Liver (tissue), 3 donors: ENCODE results near the gene AKT3.
A peak's percentile ranks its signal among the peaks of the same experiment; 100 is the strongest.

ENCODE experiments used
- CTCF ChIP-seq: fragments of 150-350 bp; IDR thresholded peaks from 2 replicates; pipeline ENCODE4 v1.5.1; 2017; ENCODE audit warnings: improper control_type of control experiment, low read depth, low read length; ENCODE audit not compliant: missing input control
- EGR1 ChIP-seq, 2 donors: IDR thresholded peaks; 2 replicates each; pipeline ENCODE4 v1.6.1; 2016 to 2018; ENCODE audit warnings: antibody characterized with exemption in 2 of 2, low read depth in 2 of 2
- FOXA1 ChIP-seq: IDR thresholded peaks from 2 replicates; pipeline ENCODE4 v1.6.1; 2016; ENCODE audit warnings: antibody characterized with exemption
- GABPA ChIP-seq, 2 donors: IDR thresholded peaks in 1 of 2; conservative IDR thresholded peaks in 1 of 2; 2 replicates each; pipeline ENCODE4 v1.6.1; 2016; ENCODE audit warnings: antibody characterized with exemption in 2 of 2, mild to moderate bottlenecking in 1 of 2, moderate library complexity in 1 of 2
- RAD21 ChIP-seq, 2 donors: IDR thresholded peaks; 2 replicates each; pipeline ENCODE4 v1.6.1; 2016; ENCODE audit warnings: antibody characterized with exemption in 2 of 2, mild to moderate bottlenecking in 2 of 2
- TAF1 ChIP-seq: conservative IDR thresholded peaks from 2 replicates; pipeline ENCODE4 v1.6.1; 2016; ENCODE audit warnings: antibody characterized with exemption, mild to moderate bottlenecking
- YY1 ChIP-seq: IDR thresholded peaks from 2 replicates; pipeline ENCODE4 v1.6.1; 2016; ENCODE audit warnings: antibody characterized with exemption, mild to moderate bottlenecking
- donor health status: healthy.
- donor health status: healthy.

GRCh38 chr1:243461700-243462099, 388.3 kb downstream of the AKT3 start:
- no peak for TF ChIP-seq CTCF
- TF ChIP-seq YY1, result peak; percentile 8
- no peak for TF ChIP-seq FOXA1
- TF ChIP-seq GABPA (IDR thresholded peaks at IDR 0.05 in 1 of 2, conservative IDR thresholded peaks at IDR 0.05 in 1 of 2), result no peak
- no peak for TF ChIP-seq TAF1
- TF ChIP-seq RAD21 (IDR thresholded peaks at IDR 0.05), result peak in 1 of 2 donors; percentile 12
- no peak for TF ChIP-seq EGR1 (IDR thresholded peaks at IDR 0.05; ENCODE audit: low read depth in 2 of 2)
